Heart right ventricle (tissue), 16 donors: Measurements from ENCODE around the gene ITGB6. TPM values are rescaled to one million over a fixed set of nuclear protein-coding genes. Genes with fewer than 3 reads are reported as not detected.
A peak's percentile ranks its signal among the peaks of the same experiment; 100 is the strongest.

Experiments used
- ATAC-seq, 8 donors: fragments of 200-7000 bp; cut with Tn5 transposase; one replicate each; pipeline ENCODE4 v1.9.1; 2020; ENCODE audit warnings: mild to moderate bottlenecking in 8 of 8, moderate library complexity in 8 of 8, moderate number of reproducible peaks in 1 of 8
- DNase-seq, 2 donors: peaks; one replicate each; pipeline ENCODE4 v3.0.0-alpha.2; 2020
- H3K27ac ChIP-seq, 10 donors: fragments of 200-600 bp; sonication (generic) in 2 of 10; one replicate each; pipeline versions ENCODE4 v1.5.0 to v1.8.0; 2020 to 2022; ENCODE audit warnings: mild to moderate bottlenecking in 3 of 10
- H3K27me3 ChIP-seq, 7 donors: fragments of 200-600 bp; one replicate each; pipeline ENCODE4 v1.8.0; 2021 to 2022; ENCODE audit warnings: mild to moderate bottlenecking in 2 of 7
- H3K36me3 ChIP-seq, 9 donors: fragments of 200-600 bp; sonication (generic) in 1 of 9; one replicate each; pipeline versions ENCODE4 v1.5.0 to v1.8.0; 2020 to 2022; ENCODE audit warnings: mild to moderate bottlenecking in 2 of 9
- H3K4me1 ChIP-seq, 9 donors: fragments of 200-600 bp; sonication (generic) in 1 of 9; one replicate each; pipeline versions ENCODE4 v1.5.0 to v1.8.0; 2020 to 2022; ENCODE audit warnings: mild to moderate bottlenecking in 4 of 9
- H3K4me3 ChIP-seq, 10 donors: fragments of 200-600 bp; sonication (generic) in 2 of 10; one replicate each; pipeline versions ENCODE4 v1.5.0 to v1.8.0; 2020 to 2022; ENCODE audit warnings: mild to moderate bottlenecking in 7 of 10, moderate library complexity in 2 of 10
- H3K9me3 ChIP-seq, 11 donors: fragments of 200-600 bp in 10 of 11; sonication (generic) in 2 of 11; one replicate each; pipeline versions ENCODE4 v1.5.0 to v1.8.0; 2013 to 2022; ENCODE audit warnings: mild to moderate bottlenecking in 2 of 11, control low read depth in 1 of 11, moderate library complexity in 1 of 11
- WGBS, 2 donors: extraction: QIAGEN DNeasy Blood & Tissue Kit; methylation state at CpG; one replicate each; pipeline ENCODE4 v1.1.7; 2013; ENCODE audit warnings: inconsistent platforms in 1 of 2; 5-methylcytosine and 5-hydroxymethylcytosine counted together
- intact Hi-C, 10 donors: fragments of 100-400 bp; cut with DNase I; formaldehyde crosslinking; loops; one replicate each; pipeline versions ENCODE4 v1.11.1 to v1.14.2; 2022
- polyA plus RNA-seq, 2 donors: library from polyadenylated mRNA; stranded (reverse); fragments of 200-250 nt; gene quantifications; one replicate each; pipeline ENCODE4 v1.2.3, GENCODE V29; 2013
- total RNA-seq, 10 donors: library from RNA; stranded (reverse); fragmentation: NEBNext Ultra II Directional in 3 of 10; extraction: Animal tissue kit (Norgen Biotek cat#: 25700) in 3 of 10; gene quantifications; one replicate each; pipeline versions ENCODE4 v1.2.1 to v1.2.4, GENCODE V29; 2021 to 2023
- TF ChIP-seq, protein P1 (sequence below), 9 donors: fragments of 200-600 bp; sonication (generic) in 2 of 9; IDR thresholded peaks; one replicate each; pipeline versions ENCODE4 v1.5.0 to v1.8.0; 2021 to 2022; ENCODE audit warnings: antibody characterized with exemption in 9 of 9, mild to moderate bottlenecking in 5 of 9, moderate library complexity in 1 of 9
- donor health status: Arrhythmogenic right ventricular cardiomyopathy.
- donor health status: ischemic (EF 13 %, LVEDD 7.1; RV severe dilation, severe dysfunction).
- donor health status: healthy with polysubstance abuse.
- donor health status: DM: no; HTN: yes; CAD: no.
- donor health status: DM: no; HTN: no; CAD: no.
- donor health status: ischemic (EF 25% LVEDD 6.9; RV normal size, moderate dysfunction).
- donor health status: ischemic (EF 25% LVEDD 5.7; RV mildly dilated, moderate dysfunction).
- donor health status: healthy.
- donor health status: DM: yes; HTN: yes; CAD: no.
- donor health status: Ischemic cardiomyopathy.
- donor health status: ischemic (EF 35%, LVEDD 5.7; RV mildly dilated, moderate dysfunction).
- donor health status: nonischemic (EF 11% LVEDD 7.7; RV severe dilation, severe dysfunction).
- donor health status: DM: yes; HTN: yes; CAD: no.
- donor health status: PGD.
- donor health status: ischemic (EF 29% LVEDD 5.4; RV normal size, mild dysfunction).
- donor health status: nonischemic (EF 23%, LVEDD 6.1; RV moderate dilation, normal function).

ITGB6 gene
- total and polyA plus RNA-seq, 12 donors = 0.09 to 3.5 (median 1.2) TPM

DNA sequence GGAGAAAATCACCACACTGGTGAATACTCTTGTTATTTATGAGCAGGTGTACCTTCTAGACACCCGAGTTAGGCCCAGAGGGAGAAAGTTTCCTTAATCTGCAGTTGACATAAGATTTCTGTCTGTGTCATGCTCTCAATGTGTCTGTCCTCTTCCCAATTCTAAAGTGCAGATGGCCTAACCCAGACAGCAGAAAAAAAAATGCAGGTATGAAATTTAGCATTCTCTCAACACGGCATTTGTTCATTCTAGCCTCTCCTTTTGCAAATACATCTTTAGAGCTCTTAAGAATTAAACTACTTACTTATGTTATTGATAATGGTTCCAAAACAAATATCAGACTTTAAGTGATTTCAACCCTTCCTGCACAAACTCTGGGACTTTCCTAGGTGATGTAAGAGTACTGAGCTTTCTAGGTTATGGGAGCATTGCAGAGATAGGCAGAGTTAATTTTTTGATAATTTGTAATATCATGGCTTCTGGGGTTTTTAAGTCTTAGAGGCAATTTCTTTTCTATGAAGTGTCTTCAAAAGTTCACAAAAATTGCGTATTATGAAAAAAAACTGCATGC is 32.9 kb upstream of the ITGB6 start:
- no peak for ATAC-seq
- Histone ChIP-seq H3K27ac (no peak overlapping the region), H3K4me3 (no peak overlapping the region), H3K36me3 (no peaks in the 10 kb centered on the region), H3K4me1 (peaks cover 0 to 23% (median under 1%) of the 10 kb centered on the region in 9 donors), H3K27me3 (no peaks in the 10 kb centered on the region), H3K9me3 (no peaks in the 10 kb centered on the region)
- WGBS, 2 donors = 91 to 95% methylated on average over 3 of the region's 3 CpGs
- TF ChIP-seq, protein P1, sequence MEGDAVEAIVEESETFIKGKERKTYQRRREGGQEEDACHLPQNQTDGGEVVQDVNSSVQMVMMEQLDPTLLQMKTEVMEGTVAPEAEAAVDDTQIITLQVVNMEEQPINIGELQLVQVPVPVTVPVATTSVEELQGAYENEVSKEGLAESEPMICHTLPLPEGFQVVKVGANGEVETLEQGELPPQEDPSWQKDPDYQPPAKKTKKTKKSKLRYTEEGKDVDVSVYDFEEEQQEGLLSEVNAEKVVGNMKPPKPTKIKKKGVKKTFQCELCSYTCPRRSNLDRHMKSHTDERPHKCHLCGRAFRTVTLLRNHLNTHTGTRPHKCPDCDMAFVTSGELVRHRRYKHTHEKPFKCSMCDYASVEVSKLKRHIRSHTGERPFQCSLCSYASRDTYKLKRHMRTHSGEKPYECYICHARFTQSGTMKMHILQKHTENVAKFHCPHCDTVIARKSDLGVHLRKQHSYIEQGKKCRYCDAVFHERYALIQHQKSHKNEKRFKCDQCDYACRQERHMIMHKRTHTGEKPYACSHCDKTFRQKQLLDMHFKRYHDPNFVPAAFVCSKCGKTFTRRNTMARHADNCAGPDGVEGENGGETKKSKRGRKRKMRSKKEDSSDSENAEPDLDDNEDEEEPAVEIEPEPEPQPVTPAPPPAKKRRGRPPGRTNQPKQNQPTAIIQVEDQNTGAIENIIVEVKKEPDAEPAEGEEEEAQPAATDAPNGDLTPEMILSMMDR (IDR thresholded peaks at IDR 0.05) = no peak
- DNase-seq = no peak
- intact Hi-C loops = no loop called here

DNA sequence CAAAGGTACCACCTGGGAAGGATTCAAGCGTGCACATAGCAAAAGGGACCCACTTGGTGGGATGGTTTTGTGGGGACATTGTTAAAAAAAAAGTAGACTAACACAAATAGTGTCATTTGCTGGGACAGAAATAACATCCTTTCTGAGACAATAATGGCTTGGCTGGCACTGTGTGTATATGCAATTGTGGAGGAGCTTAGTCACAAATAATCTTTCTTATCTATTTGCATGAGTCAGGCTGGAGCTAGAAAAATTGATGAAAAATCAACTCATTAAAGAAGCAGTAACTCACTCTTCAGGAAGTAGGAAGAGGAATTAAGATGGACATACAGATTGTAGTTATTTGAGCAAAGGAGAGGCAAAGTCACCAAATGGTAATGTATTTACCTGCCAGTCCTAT is 29.5 kb upstream of the ITGB6 start:
- 84 to 100% methylated on average over 1 of the region's 1 CpG for WGBS, 2 donors
- Histone ChIP-seq H3K4me1 (peaks cover 0 to 36% (median 7%) of the 10 kb centered on the region in 9 donors), H3K27me3 (no peaks in the 10 kb centered on the region), H3K36me3 (no peaks in the 10 kb centered on the region), H3K9me3 (no peaks in the 10 kb centered on the region), H3K4me3 (no peak overlapping the region), H3K27ac (peak overlapping the region in 1 of 10 donors; percentile 38)
- intact Hi-C loops = no loop called here
- ATAC-seq (no peak), DNase-seq (no peak)
- TF ChIP-seq, protein P1 (IDR thresholded peaks at IDR 0.05) = no peak

DNA sequence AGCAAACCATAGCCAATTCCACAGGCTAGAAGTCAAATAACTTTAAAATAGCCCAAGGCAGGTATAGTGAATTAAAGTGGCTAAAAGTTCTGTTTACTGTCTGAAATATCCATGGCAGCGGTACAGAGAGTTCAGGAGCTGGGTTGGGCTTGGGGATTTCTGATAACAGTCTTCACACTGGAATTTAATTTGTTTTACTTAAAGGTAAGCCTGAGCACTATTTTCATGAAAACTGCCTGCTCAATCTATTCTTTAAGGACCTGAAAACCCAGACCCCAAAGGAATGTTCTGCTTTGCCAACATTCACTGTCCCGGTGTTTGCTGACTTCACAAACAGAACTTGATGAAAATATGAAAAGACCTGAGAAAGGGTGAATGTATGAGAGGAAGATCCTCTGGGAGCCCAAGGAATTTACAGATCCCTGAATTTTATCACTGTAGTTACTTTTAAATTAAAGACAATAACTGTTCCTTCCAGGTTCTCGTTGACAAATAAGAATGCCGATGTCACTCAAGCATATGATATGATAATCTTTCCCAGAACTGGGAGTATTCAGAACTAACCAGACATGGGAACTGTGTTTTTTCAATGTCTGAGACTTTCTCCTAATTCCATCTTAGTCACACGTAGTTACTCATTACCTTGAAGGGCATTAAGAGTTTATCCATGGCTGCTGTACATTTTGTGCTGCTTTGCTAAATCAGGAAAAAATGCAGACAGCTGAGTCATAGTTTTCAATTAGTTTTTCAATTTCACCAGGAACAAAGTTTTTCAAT is 28.3 kb upstream of the ITGB6 start:
- Histone ChIP-seq H3K36me3 (no peaks in the 10 kb centered on the region), H3K4me1 (peaks cover 0 to 47% (median 9%) of the 10 kb centered on the region in 9 donors), H3K27ac (peak overlapping the region in 1 of 10 donors; percentile 38), H3K27me3 (no peaks in the 10 kb centered on the region), H3K9me3 (no peaks in the 10 kb centered on the region), H3K4me3 (no peak overlapping the region)
- ATAC-seq = no peak
- TF ChIP-seq, protein P1 (IDR thresholded peaks at IDR 0.05) = no peak
- intact Hi-C loops = no loop called here
- no peak for DNase-seq
- 48 to 49% methylated on average over 5 of the region's 5 CpGs for WGBS, 2 donors

DNA sequence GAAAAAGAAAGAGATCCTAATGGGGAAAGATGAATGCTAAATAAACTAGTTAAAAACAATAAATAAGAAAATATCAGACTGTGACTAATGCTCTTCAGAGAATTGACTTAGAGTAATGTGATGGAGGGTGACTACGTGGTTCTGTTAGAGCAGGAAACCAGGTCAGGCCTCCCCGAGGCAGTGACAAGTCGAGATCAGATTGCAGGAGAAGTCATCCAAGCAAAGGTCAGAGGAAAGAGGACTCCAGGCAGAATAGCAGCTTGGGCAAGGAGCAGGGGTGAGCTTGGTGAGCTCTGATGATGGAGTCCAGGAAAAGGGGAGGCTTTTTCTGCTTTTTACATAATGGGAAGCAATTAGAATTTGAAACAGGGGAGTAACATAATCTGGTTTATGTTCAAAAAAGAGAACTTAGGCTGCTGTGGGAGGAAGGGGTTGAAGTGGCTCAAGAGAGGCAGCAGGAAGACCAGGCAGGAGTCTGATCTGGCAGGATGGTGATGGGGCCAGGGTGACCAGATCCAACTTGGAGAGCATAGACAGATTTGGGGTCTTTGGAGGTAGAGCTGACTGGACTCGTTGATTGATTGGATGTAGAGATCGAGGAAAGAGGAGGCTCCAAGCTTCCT is 27.3 kb upstream of the ITGB6 start:
- no peaks in the 10 kb centered on the region for H3K36me3 ChIP-seq
- intact Hi-C loops = no loop called here

More for the DNA sequence above, 27.3 kb upstream of the ITGB6 start:
- WGBS, 2 donors = 54 to 57% methylated on average over 5 of the region's 5 CpGs
- Histone ChIP-seq H3K9me3 (no peaks in the 10 kb centered on the region), H3K27ac (peak overlapping the region in 1 of 10 donors; percentile 38), H3K27me3 (no peaks in the 10 kb centered on the region), H3K4me1 (peaks cover 0 to 47% (median 10%) of the 10 kb centered on the region in 9 donors), H3K4me3 (no peak overlapping the region)
- DNase-seq = no peak
- TF ChIP-seq, protein P1 (IDR thresholded peaks at IDR 0.05) = no peak
- ATAC-seq = peak in 1 of 8 donors; percentile 47
